ENCODE measurements around the gene AMOTL2. TPM values are rescaled to one million over a fixed set of nuclear protein-coding genes. Genes with fewer than 3 reads are reported as not detected.

The AMOTL2 gene
- 61.8 and 114 TPM in 2 replicates for total RNA-seq

DNA sequence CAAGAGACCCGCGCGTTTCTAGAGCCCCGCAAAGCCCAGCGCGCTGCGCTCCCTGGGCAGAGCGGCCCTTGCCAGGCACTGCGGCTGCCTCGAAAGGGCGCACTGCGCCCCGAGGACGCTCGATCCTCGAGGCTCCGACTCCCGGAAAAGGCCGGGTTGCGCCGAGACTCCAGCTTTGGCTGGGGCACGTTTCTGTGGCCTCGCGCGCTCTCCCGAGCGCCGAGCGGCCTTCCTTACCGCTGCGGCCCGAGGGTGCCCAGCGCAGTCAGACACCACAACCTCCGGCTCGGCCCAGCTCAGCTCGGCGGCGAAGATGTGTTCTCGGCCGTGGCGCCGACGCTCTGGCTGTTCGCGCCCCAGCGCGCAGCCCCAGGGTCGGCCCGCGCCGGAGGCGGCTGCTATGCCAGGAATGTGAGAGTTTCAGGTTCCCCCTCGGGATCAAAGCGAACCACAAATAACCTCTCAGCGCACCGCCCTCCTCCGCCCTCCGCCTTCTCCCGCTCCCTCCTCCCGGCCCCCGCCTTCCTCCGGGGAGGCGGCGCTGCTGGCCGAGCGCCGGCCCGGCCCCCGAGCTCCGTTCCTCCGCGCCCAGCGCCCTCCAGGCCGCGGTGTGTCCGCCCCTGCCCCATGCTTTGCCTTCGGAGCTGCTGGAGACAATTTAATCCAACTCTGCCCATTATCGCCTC is at the start of gene AMOTL2:
AMOTL2 (minus strand) TSS at position 343 of the 686 bp plus-strand sequence. CDS start 3,014 bp downstream, outside the sequence.

Other genes with a start within 250 kb of the AMOTL2 start
- gene RYK, start 123.6 kb downstream of the AMOTL2 start, total RNA-seq, result 77.4 and 91.9 TPM in 2 replicates
- 52.6 and 59.8 TPM in 2 replicates for gene ANAPC13, start 111.5 kb upstream of the AMOTL2 start, total RNA-seq
- 6.8 and 9.2 TPM in 2 replicates for gene CEP63, start 111.6 kb upstream of the AMOTL2 start, total RNA-seq

Data from tracheal epithelial cell (primary cell).